ENCODE results near the gene HNRNPAB. TPM values are rescaled to one million over a fixed set of nuclear protein-coding genes. Genes with fewer than 3 reads are reported as not detected.
"Not testable (repeated sequence)": the region's sequence is repeated elsewhere in the genome, so short reads cannot be mapped to it uniquely, and the experiment has no call there.

HNRNPAB gene
- total RNA-seq, 1 experiment from 2014 or later = 547 TPM

- no peak for DNase-seq
- no peak overlapping the region for H3K9ac ChIP-seq (ENCODE audit: extremely low read depth, insufficient read length, low read length)
- H2BK120ac ChIP-seq (ENCODE audit: low read depth, low read length, poor library complexity, severe bottlenecking) = no peak overlapping the region
- H3K27ac ChIP-seq (ENCODE audit: insufficient read length, low read depth, low read length) = no peak overlapping the region
- no peak overlapping the region for H2AFZ ChIP-seq (ENCODE audit: low read length)
- peaks cover 6% of the 10 kb centered on the region for H3K27me3 Mint-ChIP-seq (ENCODE audit: low read depth)
- H2BK5ac ChIP-seq (ENCODE audit: insufficient read length, low read length) = no peak overlapping the region
- H3K4me1 Mint-ChIP-seq = peaks cover 3 to 14% of the 10 kb centered on the region in 2 experiments
- H3K9me3 Mint-ChIP-seq = no peaks in the 10 kb centered on the region
- no peak overlapping the region for H3K27ac Mint-ChIP-seq
- H3K79me1 ChIP-seq (ENCODE audit: insufficient read depth, low read depth, low read length, poor library complexity, severe bottlenecking) = no peaks in the 10 kb centered on the region
- no peak overlapping the region for H3T11ph ChIP-seq (ENCODE audit: low read length)
- no peak overlapping the region for H3K4me2 ChIP-seq (ENCODE audit: insufficient read depth, insufficient read length, low read length)
- H3K27me3 ChIP-seq (ENCODE audit: insufficient read depth, low read length) = no peaks in the 10 kb centered on the region
- no peaks in the 10 kb centered on the region; the same call in 1 of the 2 replicates for H3K79me2 ChIP-seq (ENCODE audit: insufficient read depth, low read length)
- H4K5ac ChIP-seq (ENCODE audit: insufficient read length, low read depth, low read length) = no peak overlapping the region
- no peaks in the 10 kb centered on the region for H3K23me2 ChIP-seq (ENCODE audit: insufficient read length, low read depth, low read length, poor library complexity, severe bottlenecking)
- no peak overlapping the region for H3K18ac ChIP-seq (ENCODE audit: insufficient read length, low read depth, low read length)
- no peaks in the 10 kb centered on the region for H3K36me3 Mint-ChIP-seq (ENCODE audit: insufficient read depth in 1 of 3, low read depth in 3 of 3)
- no peaks in the 10 kb centered on the region for H4K20me1 ChIP-seq (ENCODE audit: control insufficient read depth, insufficient read depth, insufficient read length)
- H3K9me3 ChIP-seq (ENCODE audit: control insufficient read depth, low read depth, low read length) = no peaks in the 10 kb centered on the region
- H2BK20ac ChIP-seq (ENCODE audit: low read depth, low read length, poor library complexity, severe bottlenecking) = no peak overlapping the region
- no CpG with 5 or more reads among the region's 8 CpGs for WGBS (ENCODE audit: extremely low coverage, insufficient read length, low lambda C conversion rate)
- H2AK5ac ChIP-seq (ENCODE audit: insufficient read length, low read length) = no peak overlapping the region
- no peaks in the 10 kb centered on the region for H3K4me1 ChIP-seq (ENCODE audit: insufficient read depth, low read length)
- TF ChIP-seq, protein P1, sequence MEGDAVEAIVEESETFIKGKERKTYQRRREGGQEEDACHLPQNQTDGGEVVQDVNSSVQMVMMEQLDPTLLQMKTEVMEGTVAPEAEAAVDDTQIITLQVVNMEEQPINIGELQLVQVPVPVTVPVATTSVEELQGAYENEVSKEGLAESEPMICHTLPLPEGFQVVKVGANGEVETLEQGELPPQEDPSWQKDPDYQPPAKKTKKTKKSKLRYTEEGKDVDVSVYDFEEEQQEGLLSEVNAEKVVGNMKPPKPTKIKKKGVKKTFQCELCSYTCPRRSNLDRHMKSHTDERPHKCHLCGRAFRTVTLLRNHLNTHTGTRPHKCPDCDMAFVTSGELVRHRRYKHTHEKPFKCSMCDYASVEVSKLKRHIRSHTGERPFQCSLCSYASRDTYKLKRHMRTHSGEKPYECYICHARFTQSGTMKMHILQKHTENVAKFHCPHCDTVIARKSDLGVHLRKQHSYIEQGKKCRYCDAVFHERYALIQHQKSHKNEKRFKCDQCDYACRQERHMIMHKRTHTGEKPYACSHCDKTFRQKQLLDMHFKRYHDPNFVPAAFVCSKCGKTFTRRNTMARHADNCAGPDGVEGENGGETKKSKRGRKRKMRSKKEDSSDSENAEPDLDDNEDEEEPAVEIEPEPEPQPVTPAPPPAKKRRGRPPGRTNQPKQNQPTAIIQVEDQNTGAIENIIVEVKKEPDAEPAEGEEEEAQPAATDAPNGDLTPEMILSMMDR (conservative IDR thresholded peaks at IDR 0.05) = no peak
- H3K14ac ChIP-seq (ENCODE audit: insufficient read depth, low read length) = no peak overlapping the region; the same call in 1 of the 2 replicates
- H3K23ac ChIP-seq (ENCODE audit: insufficient read length, low read depth, low read length) = no peak overlapping the region
- H4K91ac ChIP-seq (ENCODE audit: insufficient read length, low read depth, low read length) = no peak overlapping the region
- no peak overlapping the region for H3K4me3 Mint-ChIP-seq
- no peak overlapping the region for H3K56ac ChIP-seq (ENCODE audit: insufficient read length, low read depth, low read length)
- H3K4ac ChIP-seq (ENCODE audit: low read depth, low read length) = no peak overlapping the region
- no peak overlapping the region for H2BK12ac ChIP-seq (ENCODE audit: insufficient read length, low read depth, low read length)
- H4K8ac ChIP-seq (replicated peaks; ENCODE audit: insufficient read length, low read depth, low read length) = no peak overlapping the region
- H2BK15ac ChIP-seq (ENCODE audit: low read depth, low read length) = no peak overlapping the region
Measured at GRCh38 chr5:178252258-178252657, 47.9 kb downstream of the HNRNPAB start.

DNA sequence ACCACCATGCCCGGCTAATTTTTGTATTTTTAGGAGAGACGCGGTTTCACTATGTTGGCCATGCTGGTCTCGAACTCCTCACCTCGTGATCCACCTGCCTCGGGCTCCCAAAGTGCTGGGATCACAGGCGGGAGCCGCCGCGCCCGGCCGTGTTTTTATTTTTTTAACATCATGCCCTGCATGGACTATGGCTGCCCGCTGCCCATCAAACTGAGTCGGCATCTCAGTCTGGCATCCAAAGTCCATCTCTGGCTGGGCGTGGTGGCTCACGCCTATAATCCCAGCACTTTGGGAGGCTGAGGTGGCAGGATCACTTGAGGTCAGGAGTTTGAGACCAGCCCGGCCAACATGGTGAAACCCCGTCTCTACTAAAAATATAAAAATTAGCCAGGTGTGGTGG lies 49.3 kb downstream of the HNRNPAB start:
- not testable (repeated sequence) for H3K4me2 ChIP-seq (ENCODE audit: insufficient read depth, insufficient read length, low read length); H2AK5ac ChIP-seq (ENCODE audit: insufficient read length, low read length); H2BK120ac ChIP-seq (ENCODE audit: low read depth, low read length, poor library complexity, severe bottlenecking); H3K9ac ChIP-seq (ENCODE audit: extremely low read depth, insufficient read length, low read length); H3K9me3 ChIP-seq (ENCODE audit: control insufficient read depth, low read depth, low read length); H2BK12ac ChIP-seq (ENCODE audit: insufficient read length, low read depth, low read length); H4K20me1 ChIP-seq (ENCODE audit: control insufficient read depth, insufficient read depth, insufficient read length); H3K56ac ChIP-seq (ENCODE audit: insufficient read length, low read depth, low read length); H3K23ac ChIP-seq (ENCODE audit: insufficient read length, low read depth, low read length); H3K4me3 Mint-ChIP-seq; H2AFZ ChIP-seq (ENCODE audit: low read length); H3K18ac ChIP-seq (ENCODE audit: insufficient read length, low read depth, low read length); H4K91ac ChIP-seq (ENCODE audit: insufficient read length, low read depth, low read length); H3K4me1 ChIP-seq (ENCODE audit: insufficient read depth, low read length); DNase-seq; H3K4ac ChIP-seq (ENCODE audit: low read depth, low read length); H2BK15ac ChIP-seq (ENCODE audit: low read depth, low read length); H3K27ac Mint-ChIP-seq; H3K27ac ChIP-seq (ENCODE audit: insufficient read length, low read depth, low read length); H3K27me3 ChIP-seq (ENCODE audit: insufficient read depth, low read length); H3K9me3 Mint-ChIP-seq; H3K79me1 ChIP-seq (ENCODE audit: insufficient read depth, low read depth, low read length, poor library complexity, severe bottlenecking); H3K27me3 Mint-ChIP-seq (ENCODE audit: low read depth); H4K5ac ChIP-seq (ENCODE audit: insufficient read length, low read depth, low read length); H3K14ac ChIP-seq (ENCODE audit: insufficient read depth, low read length); H2BK20ac ChIP-seq (ENCODE audit: low read depth, low read length, poor library complexity, severe bottlenecking); H2BK5ac ChIP-seq (ENCODE audit: insufficient read length, low read length); H3K79me2 ChIP-seq (ENCODE audit: insufficient read depth, low read length); H3K36me3 Mint-ChIP-seq (ENCODE audit: insufficient read depth in 1 of 3, low read depth in 3 of 3); H3K23me2 ChIP-seq (ENCODE audit: insufficient read length, low read depth, low read length, poor library complexity, severe bottlenecking); H4K8ac ChIP-seq (replicated peaks; ENCODE audit: insufficient read length, low read depth, low read length); H3T11ph ChIP-seq (ENCODE audit: low read length)
- WGBS (ENCODE audit: extremely low coverage, insufficient read length, low lambda C conversion rate) = no CpG with 5 or more reads among the region's 18 CpGs
- peaks cover 0 to 11% of the 10 kb centered on the region in 2 experiments; a peak in 2 of 4 replicates for H3K4me1 Mint-ChIP-seq
